Lung (tissue), 12 donors: ENCODE data around the gene PRDM16. TPM values are rescaled to one million over a fixed set of nuclear protein-coding genes. Genes with fewer than 3 reads are reported as not detected.

Source experiments
- ATAC-seq: fragments of 200-7000 bp; cut with Tn5 transposase; one replicate; pipeline ENCODE4 v1.9.1; 2020; ENCODE audit warnings: moderate number of reproducible peaks; ENCODE audit not compliant: insufficient read depth, low FRiP score
- DNase-seq, 3 donors: peaks; one replicate each; pipeline ENCODE4 v3.0.0-alpha.2; 2013 to 2017
- H3K27ac ChIP-seq, 2 donors: one replicate each; pipeline ENCODE4 v1.5.1; 2013; ENCODE audit warnings: mild to moderate bottlenecking in 2 of 2, moderate library complexity in 2 of 2, control low read depth in 1 of 2, inconsistent platforms in 1 of 2, low read depth in 1 of 2, low read length in 1 of 2
- H3K27me3 ChIP-seq, 3 donors: one replicate each; pipeline ENCODE4 v1.5.1; 2013; ENCODE audit warnings: low read length in 2 of 3; ENCODE audit not compliant: control insufficient read depth in 3 of 3, insufficient read depth in 3 of 3
- H3K36me3 ChIP-seq, 4 donors: one replicate each; pipeline ENCODE4 v1.5.1; 2013; ENCODE audit warnings: low read length in 4 of 4, mild to moderate bottlenecking in 1 of 4, moderate library complexity in 1 of 4; ENCODE audit not compliant: control insufficient read depth in 4 of 4, insufficient read depth in 4 of 4
- H3K4me1 ChIP-seq, 5 donors: one replicate each; pipeline ENCODE4 v1.5.1; 2013; ENCODE audit warnings: low read length in 5 of 5, mild to moderate bottlenecking in 2 of 5, moderate library complexity in 1 of 5; ENCODE audit not compliant: control insufficient read depth in 5 of 5, insufficient read depth in 5 of 5
- H3K4me3 ChIP-seq: one replicate; pipeline ENCODE4 v1.5.1; 2013; ENCODE audit warnings: mild to moderate bottlenecking, control low read depth, moderate library complexity
- H3K9ac ChIP-seq, 2 donors: one replicate each; pipeline ENCODE4 v1.5.1; 2013; ENCODE audit warnings: low read length in 2 of 2, control low read depth in 1 of 2; ENCODE audit not compliant: insufficient read depth in 1 of 2
- H3K9me3 ChIP-seq, 4 donors: one replicate each; pipeline ENCODE4 v1.5.1; 2013; ENCODE audit warnings: low read length in 3 of 4, mild to moderate bottlenecking in 1 of 4, moderate library complexity in 1 of 4; ENCODE audit not compliant: control insufficient read depth in 4 of 4, insufficient read depth in 3 of 4
- CTCF ChIP-seq: IDR thresholded peaks from 2 replicates; pipeline ENCODE4 v1.5.1; 2012; ENCODE audit warnings: mild to moderate bottlenecking; ENCODE audit errors: control extremely low read depth, extremely low read depth
- WGBS, 2 donors: extraction: QIAGEN DNeasy Blood & Tissue Kit; methylation state at CpG; one replicate each; pipeline ENCODE4 v1.1.7; 2013; 5-methylcytosine and 5-hydroxymethylcytosine counted together
- polyA plus RNA-seq, 2 donors: library from polyadenylated mRNA; stranded (reverse); fragments of 200-250 nt; gene quantifications; one replicate each; pipeline ENCODE4 v1.2.1, GENCODE V29; 2013
- total RNA-seq, 2 donors: library from RNA; depleted of rRNA in 1 of 2; stranded (reverse); fragments of >200 nt in 1 of 2; gene quantifications; one replicate each; pipeline ENCODE4 v1.2.1, GENCODE V29; 2014 to 2021
- donor health status: control.
- donor health status: control.
- donor health status: Bipolar disorder and iron deficiency.
- donor health status: healthy.
- donor health status: DM: yes; HTN: yes; CAD: no.

Gene PRDM16
- total and polyA plus RNA-seq, 4 donors, result 2.4 to 36.5 (median 13.1) TPM

- no peak overlapping the region for H3K4me3 ChIP-seq
- no peak for ATAC-seq
- no peaks in the 10 kb centered on the region for H3K36me3 ChIP-seq
- 68 to 81% methylated on average over 27 of the region's 27 CpGs for WGBS, 2 donors
- no peak overlapping the region for H3K27ac ChIP-seq
- DNase-seq, result no peak
- no peak for TF ChIP-seq CTCF
- H3K4me1 ChIP-seq, result peaks cover 0 to 45% (median 5%) of the 10 kb centered on the region in 5 donors
- peaks cover 0 to 7% (median 0%) of the 10 kb centered on the region in 3 donors for H3K27me3 ChIP-seq
- H3K9me3 ChIP-seq, result no peaks in the 10 kb centered on the region
- H3K9ac ChIP-seq, result no peak overlapping the region
Observed at GRCh38 chr1:3226701-3227350, 157.8 kb downstream of the PRDM16 start.

- ATAC-seq (no peak), DNase-seq (no peak)
- no peak overlapping the region for H3K4me3 ChIP-seq
- no peak overlapping the region for H3K27ac ChIP-seq
- peaks cover 0 to 7% (median 0%) of the 10 kb centered on the region in 3 donors for H3K27me3 ChIP-seq
- no peaks in the 10 kb centered on the region for H3K36me3 ChIP-seq
- H3K9ac ChIP-seq, result no peak overlapping the region
- no peak for TF ChIP-seq CTCF
- 83 to 91% methylated on average over 17 of the region's 17 CpGs for WGBS, 2 donors
- no peaks in the 10 kb centered on the region for H3K9me3 ChIP-seq
- peaks cover 0 to 47% (median 8%) of the 10 kb centered on the region in 5 donors for H3K4me1 ChIP-seq
Observed at GRCh38 chr1:3227351-3227704, 158.3 kb downstream of the PRDM16 start.

- Histone ChIP-seq H3K27me3 (peaks cover 0 to 7% (median 0%) of the 10 kb centered on the region in 3 donors), H3K9me3 (no peaks in the 10 kb centered on the region), H3K36me3 (no peaks in the 10 kb centered on the region), H3K27ac (no peak overlapping the region), H3K4me1 (peaks cover 0 to 41% (median 8%) of the 10 kb centered on the region in 5 donors), H3K9ac (no peak overlapping the region), H3K4me3 (no peak overlapping the region)
- 89 to 91% methylated on average over 20 of the region's 20 CpGs for WGBS, 2 donors
- no peak for TF ChIP-seq CTCF
- ATAC-seq (no peak), DNase-seq (no peak)
Observed at GRCh38 chr1:3227893-3228292, 158.9 kb downstream of the PRDM16 start.
